GM19238 (cell line): Measurements from ENCODE around the gene PNPLA7.
"Not testable (repeated sequence)": the region's sequence is repeated elsewhere in the genome, so short reads cannot be mapped to it uniquely, and the experiment has no call there.

ENCODE experiments used
- DNase-seq: peaks from one replicate; pipeline ENCODE4 v3.0.0; 2011; ENCODE audit warnings: low spot score; ENCODE audit not compliant: insufficient read length

PNPLA7 gene

GRCh38 chr9:137575716-137576411, 25.7 kb upstream of the PNPLA7 start:
- no peak for DNase-seq

GRCh38 chr9:137575364-137575715, 25.1 kb upstream of the PNPLA7 start:
- DNase-seq: no peak

- no peak for DNase-seq
These were observed 24.0 kb upstream of the PNPLA7 start for GRCh38 chr9:137574192-137574591.

GRCh38 chr9:137570566-137570965, 20.4 kb upstream of the PNPLA7 start:
- no peak for DNase-seq

GRCh38 chr9:137569609-137570203, 19.5 kb upstream of the PNPLA7 start:
- DNase-seq: no peak

DNA sequence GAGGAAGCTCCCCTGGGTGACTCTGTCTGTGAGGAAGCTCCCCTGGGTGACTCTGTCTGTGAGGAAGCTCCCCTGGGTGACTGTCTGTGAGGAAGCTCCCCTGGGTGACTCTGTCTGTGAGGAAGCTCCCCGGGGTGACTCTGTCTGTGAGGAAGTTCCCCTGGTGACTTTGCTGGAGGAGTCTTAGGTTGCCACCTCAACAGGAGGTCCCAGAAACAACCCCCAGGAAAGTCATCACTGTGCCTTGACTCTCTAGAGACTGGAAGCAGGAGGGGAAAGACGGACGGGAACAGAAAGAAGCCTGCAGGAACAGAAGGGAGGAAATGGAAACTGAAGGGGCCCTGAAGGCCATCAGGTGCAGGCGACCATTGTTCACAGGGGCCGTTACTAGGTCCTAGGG, 18.2 kb upstream of the PNPLA7 start:
- not testable (repeated sequence) for DNase-seq

GRCh38 chr9:137564817-137565411, 14.7 kb upstream of the PNPLA7 start:
- DNase-seq: no peak

DNA sequence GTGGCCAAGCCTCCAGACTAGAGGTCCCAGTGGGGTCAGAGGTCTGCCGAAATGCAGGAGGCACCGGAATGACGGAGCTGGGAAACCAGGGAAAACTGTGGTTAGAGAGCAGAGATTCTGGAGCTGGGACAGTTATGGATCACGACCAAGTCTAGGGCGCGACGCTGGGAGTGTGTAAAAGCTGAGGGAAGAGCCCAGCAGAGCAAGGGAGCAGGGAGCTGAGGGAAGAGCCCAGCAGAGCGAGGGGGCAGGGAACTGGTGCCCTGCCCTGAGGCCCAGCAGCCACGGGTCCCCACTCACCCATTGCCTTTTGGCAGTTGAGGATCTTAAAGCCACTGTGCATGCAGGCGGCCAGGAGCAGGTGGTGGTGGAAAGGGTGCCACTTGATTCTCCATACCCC, 13.9 kb upstream of the PNPLA7 start:
- no peak for DNase-seq

DNA sequence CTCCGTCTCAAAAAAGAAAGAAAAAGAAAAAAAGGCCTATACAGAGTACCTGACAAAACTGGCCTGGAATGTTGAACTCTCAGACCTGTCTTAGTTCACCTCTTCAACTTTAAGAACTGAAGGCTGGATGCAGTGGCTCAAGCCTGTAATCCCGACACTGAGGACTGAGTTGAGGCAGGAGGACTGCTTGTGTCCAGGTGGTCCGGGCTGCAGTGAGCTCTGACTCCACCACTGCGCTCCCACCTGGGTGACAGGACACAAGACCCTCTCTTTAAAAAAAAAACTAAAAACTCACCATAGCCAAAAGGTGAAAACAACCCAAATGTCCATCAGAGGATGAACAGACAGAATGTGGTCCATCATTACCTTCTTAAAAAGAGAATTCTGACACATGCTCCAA, 7.9 kb upstream of the PNPLA7 start:
- no peak for DNase-seq

- DNase-seq: no peak
These were observed 6.1 kb upstream of the PNPLA7 start for GRCh38 chr9:137556069-137556838.

DNA sequence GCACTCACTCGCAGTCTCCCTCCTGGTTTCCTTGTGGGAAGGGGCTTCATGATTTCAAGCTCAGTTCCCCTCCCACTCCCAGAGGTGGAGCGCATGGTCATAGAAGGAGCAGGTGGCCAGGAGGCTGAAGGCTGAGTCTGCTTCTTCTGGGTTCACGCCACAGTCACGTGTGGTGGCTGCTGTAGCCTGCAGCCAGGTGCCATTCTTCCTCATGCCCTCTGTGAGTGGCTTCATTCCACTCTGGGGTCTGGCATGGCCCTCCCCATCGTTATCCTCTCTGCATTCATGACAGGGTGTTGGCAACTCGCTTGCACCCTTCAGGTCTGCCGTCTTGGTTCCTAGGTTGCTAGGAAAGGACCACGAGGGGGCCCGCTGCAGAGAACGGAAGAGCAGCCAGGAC, 5.0 kb upstream of the PNPLA7 start:
- DNase-seq: no peak

DNA sequence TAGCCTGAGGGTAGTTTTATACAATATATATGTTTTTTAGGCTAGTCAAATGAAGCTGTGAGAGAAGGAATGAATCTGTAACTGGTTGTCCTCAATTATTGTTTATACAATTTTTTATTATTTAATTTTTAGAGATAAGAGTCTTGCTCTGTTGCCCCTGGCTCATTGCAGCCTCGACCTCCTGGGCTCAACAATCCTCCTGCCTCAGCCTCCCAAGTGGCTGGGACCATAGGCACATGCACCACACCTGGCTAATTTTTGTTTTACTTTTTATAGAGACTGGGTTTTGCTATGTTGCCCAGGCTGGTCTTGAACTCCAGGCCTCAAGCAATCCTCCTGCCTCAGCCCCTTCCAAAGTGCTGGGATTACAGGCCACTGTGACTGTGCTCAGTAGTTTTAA, 4.1 kb upstream of the PNPLA7 start:
- no peak for DNase-seq

DNA sequence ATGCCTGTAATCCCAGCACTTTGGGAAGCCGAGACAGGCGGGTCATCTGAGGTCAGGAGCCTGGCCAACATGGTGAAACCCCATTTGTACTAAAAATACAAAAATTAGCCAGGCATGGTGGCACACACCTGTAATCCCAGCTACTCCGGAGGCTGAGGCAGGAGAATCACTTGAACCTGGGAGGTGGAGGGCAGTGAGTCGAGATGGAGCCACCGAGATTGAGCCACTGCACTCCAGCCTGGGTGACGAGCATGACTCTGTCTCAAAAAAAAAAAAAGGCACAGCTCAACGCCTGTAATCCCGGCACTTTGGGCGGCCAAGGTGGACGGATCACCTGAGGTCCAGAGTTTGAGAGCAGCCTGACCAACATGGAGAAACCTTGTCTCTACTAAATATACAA, 3.5 kb upstream of the PNPLA7 start:
- DNase-seq: not testable (repeated sequence)

GRCh38 chr9:137552022-137552768, 2.0 kb upstream of the PNPLA7 start:
- DNase-seq: peak; percentile 61

GRCh38 chr9:137551264-137552021, 1.2 kb upstream of the PNPLA7 start, which contains the start of gene MRPL41:
Gene MRPL41 (plus strand): TSS chr9:137551879. CDS start chr9:137552082, 203 bp downstream.
- peak; percentile 99 for DNase-seq

- DNase-seq: not testable (repeated sequence)
These were observed 709 bp upstream of the PNPLA7 start for GRCh38 chr9:137550958-137551263.

DNA sequence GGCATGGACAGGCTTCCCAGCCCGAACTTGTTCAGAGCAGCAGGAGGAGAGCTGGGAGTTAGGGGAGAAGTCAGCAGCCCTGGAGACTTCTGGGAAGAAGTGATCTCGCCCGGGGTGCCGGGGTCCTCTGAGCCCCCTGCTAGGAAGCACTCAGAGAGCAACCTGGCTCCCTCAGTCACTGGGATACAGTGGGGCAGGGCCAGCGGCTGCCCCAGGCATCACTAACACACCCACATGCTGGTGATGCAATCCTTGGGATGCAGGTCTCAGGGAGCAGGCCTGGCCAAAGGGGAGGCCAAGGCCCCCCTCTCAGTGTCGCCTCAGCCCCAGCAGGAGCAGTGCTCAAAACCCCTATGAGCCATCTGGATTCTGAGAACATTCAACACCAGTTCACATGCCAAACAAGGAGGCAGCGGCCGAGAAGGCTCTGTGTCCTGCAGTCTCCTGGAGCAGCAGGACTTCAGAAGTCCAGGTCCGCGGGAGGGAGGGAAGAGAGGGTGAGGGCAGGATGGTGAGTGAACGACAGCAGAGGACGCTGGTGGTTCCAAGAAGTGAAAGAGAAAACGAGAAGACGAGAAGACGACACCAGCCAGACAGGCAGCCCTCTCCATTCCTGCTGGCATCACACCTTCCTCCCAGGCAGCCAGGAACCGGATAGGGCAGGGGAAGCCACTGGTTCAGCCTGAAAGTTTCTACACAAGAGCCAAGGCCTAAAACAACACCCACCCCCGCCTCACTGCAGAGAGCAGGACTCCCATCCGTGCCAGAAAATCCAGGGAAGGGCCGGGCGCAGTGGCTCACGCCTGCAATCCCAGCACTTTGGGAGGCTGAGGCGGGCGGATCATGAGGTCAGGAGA, 2.3 kb downstream of the PNPLA7 start:
- DNase-seq: no peak

DNA sequence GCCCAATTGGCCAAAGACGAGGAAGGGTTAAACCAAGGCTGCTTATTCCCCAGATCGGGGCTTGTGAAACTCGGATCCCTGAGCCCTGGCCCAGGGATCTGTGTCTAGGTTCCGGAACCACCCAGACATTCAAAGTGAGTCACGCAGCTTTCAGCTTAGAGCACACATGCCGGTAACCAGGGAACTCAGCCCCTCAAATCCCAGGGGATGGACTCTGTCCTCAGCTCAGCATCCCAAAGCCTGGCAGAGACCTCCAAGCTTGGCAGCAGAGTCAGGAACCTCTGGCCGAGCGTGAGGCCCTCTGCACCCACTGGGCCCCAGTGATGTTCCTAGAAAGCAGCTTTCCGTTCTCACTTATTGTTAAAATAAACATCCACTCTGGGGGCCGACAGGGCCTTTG, 5.1 kb downstream of the PNPLA7 start:
- no peak for DNase-seq

DNA sequence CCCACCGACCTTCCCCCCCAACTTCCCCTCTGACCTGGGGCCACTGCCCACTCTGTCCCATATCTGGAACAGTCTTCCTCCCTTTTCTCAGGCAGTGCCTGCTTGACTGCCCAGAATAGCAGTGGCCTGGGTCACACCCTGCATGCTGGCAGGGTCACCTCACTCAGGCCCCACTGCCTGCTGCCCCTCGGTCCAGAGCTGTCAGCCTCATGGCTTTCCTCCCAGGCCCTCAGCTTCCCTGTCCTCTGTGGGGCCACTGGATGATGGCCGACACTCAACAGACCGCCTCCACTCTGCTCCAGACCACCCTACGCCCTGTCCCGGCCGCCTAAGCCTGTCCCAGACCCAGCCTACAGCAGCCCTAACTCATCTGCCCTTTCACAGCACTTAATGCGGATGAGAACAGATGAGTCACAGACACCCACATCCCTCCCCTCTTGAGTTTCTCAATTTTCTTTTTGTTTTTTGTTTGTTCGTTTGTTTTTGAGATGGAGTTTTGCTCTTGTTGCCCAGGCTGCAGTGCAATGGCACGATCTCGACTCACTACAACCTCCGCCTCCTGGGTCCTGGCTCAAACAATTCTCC, 5.9 kb downstream of the PNPLA7 start:
- DNase-seq: no peak
